ENCODE data around the gene ZNF747.
A peak's percentile ranks its signal among the peaks of the same experiment; 100 is the strongest.
"Not testable (repeated sequence)": the region's sequence is repeated elsewhere in the genome, so short reads cannot be mapped to it uniquely, and the experiment has no call there.

Gene ZNF747

DNA sequence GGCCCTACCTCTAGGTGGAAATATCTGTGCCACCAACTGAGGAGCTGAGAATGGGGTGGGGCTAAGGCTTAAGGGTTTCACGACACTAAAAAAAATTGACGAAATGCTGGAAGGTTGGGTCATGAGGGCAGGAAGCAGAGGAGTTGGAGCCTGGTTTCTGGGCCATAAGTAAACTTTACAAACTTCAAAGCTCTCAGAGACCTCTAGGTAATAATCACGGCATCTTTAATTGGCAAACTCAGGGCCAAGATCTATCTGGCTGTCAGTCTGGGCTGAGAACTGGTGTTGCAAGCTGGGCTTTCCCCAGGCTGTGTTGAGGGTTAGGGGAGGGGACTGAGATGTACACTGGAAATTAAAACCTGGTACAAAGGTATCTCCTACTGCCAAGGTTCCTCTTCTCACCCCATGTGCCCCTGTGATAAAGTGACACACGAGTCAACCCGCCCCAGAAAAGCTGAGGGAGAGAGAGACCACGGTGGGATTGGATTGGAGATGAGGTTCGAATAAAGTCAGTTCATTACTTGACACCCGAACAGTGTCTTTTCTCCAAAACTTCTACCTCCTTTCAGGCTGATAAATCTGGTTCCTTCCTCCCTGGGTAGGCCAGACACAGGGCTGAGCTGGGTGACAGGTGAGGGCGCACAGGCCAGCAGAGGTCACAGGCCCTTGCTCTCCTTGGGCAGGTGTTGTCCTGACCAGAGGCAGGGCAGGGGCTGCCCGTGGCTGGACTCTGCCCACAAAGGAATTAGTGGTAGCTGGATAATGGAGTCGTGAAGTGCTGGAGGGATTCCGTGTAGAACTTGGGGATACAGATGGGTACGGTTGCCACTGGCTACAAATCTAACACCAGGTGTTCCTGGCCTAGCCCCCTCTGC lies 4.3 kb downstream of the ZNF747 start:
- H3K9me3 ChIP-seq (ENCODE audit: control insufficient read depth in 1 of 2, low read length in 2 of 2) = no peaks in the 10 kb centered on the region
- H3K36me3 ChIP-seq (ENCODE audit: control insufficient read depth in 1 of 2, insufficient read depth in 2 of 2, low read length in 2 of 2) = peaks cover 4 to 24% of the 10 kb centered on the region in 2 donors
- no peak overlapping the region for H3K4me3 ChIP-seq (ENCODE audit: low read depth in 1 of 2, low read length in 2 of 2)
- no peak overlapping the region for H3K27ac ChIP-seq (ENCODE audit: low read length)
- no peaks in the 10 kb centered on the region for H3K27me3 ChIP-seq (ENCODE audit: low read depth, low read length)
- peaks cover 6 to 29% of the 10 kb centered on the region in 2 donors for H3K4me1 ChIP-seq (ENCODE audit: control insufficient read depth in 1 of 2, insufficient read depth in 2 of 2, low read length in 2 of 2)

DNA sequence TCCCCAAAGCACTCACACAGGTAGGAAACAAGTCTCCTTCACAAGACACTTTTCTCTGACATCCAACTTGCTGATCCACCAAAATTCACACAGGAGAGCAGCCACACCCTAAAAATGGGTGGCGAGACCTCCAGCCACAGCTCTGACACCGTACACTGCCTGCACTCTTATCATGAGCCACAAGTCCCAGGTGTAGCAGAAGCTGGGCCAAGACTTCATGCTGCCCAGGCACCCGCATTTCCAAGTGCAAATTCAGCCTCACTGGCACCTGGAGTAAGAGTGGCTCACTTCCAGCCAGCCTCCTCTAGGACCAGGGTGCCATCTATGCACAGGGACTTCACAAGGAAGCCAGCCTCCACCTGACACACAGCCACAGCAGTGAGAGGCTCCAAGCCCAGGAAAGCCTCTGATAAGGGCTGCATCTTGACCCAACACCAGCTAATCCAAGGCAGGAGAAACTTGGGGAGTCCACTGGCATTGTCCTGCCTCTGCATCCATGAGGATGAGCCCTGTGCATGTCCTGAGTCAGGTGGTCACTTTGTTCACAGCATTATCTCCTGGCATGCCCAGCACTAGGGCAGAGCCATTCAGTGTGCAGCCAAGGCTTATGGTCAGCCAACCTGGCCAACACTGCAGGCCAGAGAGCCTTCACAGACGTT lies 5.7 kb downstream of the ZNF747 start:
- H3K4me3 ChIP-seq (ENCODE audit: low read depth in 1 of 2, low read length in 2 of 2) = no peak overlapping the region
- H3K27ac ChIP-seq (ENCODE audit: low read length) = no peak overlapping the region
- H3K36me3 ChIP-seq (ENCODE audit: control insufficient read depth in 1 of 2, insufficient read depth in 2 of 2, low read length in 2 of 2) = peaks cover 4 to 33% of the 10 kb centered on the region in 2 donors
- no peaks in the 10 kb centered on the region for H3K27me3 ChIP-seq (ENCODE audit: low read depth, low read length)
- H3K4me1 ChIP-seq (ENCODE audit: control insufficient read depth in 1 of 2, insufficient read depth in 2 of 2, low read length in 2 of 2) = peaks cover 6 to 34% of the 10 kb centered on the region in 2 donors
- H3K9me3 ChIP-seq (ENCODE audit: control insufficient read depth in 1 of 2, low read length in 2 of 2) = no peaks in the 10 kb centered on the region

DNA sequence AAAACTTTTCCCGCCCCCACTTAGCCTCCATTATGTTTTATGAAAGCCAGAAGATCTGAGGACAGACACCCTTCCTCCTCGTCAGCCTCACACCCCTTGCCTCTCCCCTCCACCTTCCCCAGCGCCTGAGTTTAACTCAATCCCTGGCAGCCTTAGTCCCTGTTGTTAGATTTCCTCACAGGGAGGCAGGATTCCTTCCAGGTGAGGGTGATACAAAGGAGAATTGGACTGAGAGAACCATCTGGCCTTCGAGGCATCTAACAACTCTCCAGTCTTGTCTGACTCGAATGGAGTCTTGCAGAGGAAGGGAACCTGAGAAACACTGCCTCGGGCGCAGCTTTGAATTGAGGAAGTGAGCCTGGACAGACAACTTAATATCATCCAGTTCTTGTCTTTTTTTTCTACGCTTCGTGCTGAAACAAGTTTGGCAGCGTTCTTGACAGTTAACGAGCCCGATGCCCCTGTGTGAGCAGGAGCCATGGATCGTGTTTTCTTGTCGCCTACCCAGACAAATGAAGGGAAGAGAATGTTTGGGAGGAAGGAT lies 7.0 kb downstream of the ZNF747 start:
- no peaks in the 10 kb centered on the region for H3K9me3 ChIP-seq (ENCODE audit: control insufficient read depth in 1 of 2, low read length in 2 of 2)
- no peaks in the 10 kb centered on the region for H3K27me3 ChIP-seq (ENCODE audit: low read depth, low read length)
- H3K36me3 ChIP-seq (ENCODE audit: control insufficient read depth in 1 of 2, insufficient read depth in 2 of 2, low read length in 2 of 2) = peaks cover 4 to 31% of the 10 kb centered on the region in 2 donors
- peak overlapping the region; percentile 65 to 82 for H3K4me3 ChIP-seq (ENCODE audit: low read depth in 1 of 2, low read length in 2 of 2)
- peaks cover 6 to 25% of the 10 kb centered on the region in 2 donors for H3K4me1 ChIP-seq (ENCODE audit: control insufficient read depth in 1 of 2, insufficient read depth in 2 of 2, low read length in 2 of 2)
- H3K27ac ChIP-seq (ENCODE audit: low read length) = peak overlapping the region; percentile 94

DNA sequence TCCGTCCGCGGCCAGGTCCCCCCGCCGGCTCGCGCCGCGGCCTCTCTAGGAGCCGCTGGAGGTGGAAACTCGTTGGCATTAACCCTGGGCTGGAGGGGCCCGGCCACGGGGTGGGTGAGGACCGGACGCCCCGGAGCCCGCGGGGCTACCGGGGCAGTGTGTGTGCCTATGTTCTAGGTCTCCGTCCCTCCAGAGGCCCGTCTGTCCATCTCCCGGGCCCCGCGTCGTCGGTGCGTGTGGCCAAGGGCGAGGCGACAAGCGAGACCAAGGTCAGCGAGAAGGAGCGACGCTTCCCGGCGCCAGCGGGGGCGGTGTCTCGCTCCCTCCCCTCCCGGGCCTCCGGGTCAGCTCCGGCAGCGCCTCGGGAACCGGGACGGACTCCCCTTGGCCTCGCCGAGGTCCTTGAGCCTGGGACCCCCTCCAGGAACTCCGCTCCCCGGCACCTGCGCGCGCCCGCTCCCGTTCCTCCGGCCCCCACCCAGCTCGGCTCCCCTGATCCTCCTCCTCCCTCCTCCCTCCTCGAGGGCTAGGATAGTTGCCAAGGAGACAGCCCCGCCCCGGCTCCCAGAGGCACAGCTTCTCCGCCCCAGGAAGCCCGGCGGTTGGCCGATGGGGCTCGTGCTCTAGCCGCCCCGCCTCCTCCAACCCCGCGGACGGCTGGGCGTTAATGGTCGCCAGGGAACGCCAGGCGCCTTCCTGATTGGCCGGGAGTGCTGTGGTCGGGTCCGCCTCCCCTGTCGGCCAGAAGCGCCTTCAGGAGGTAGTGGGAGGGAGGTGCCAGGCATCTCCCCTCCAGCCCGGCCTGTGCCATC lies 7.6 kb downstream of the ZNF747 start:
- no peaks in the 10 kb centered on the region for H3K9me3 ChIP-seq (ENCODE audit: control insufficient read depth in 1 of 2, low read length in 2 of 2)
- H3K4me3 ChIP-seq (ENCODE audit: low read depth in 1 of 2, low read length in 2 of 2) = peak overlapping the region; percentile 65 to 82
- H3K27me3 ChIP-seq (ENCODE audit: low read depth, low read length) = no peaks in the 10 kb centered on the region
- peak overlapping the region; percentile 94 for H3K27ac ChIP-seq (ENCODE audit: low read length)
- peaks cover 4 to 25% of the 10 kb centered on the region in 2 donors for H3K36me3 ChIP-seq (ENCODE audit: control insufficient read depth in 1 of 2, insufficient read depth in 2 of 2, low read length in 2 of 2)
- peaks cover 6 to 25% of the 10 kb centered on the region in 2 donors for H3K4me1 ChIP-seq (ENCODE audit: control insufficient read depth in 1 of 2, insufficient read depth in 2 of 2, low read length in 2 of 2)

DNA sequence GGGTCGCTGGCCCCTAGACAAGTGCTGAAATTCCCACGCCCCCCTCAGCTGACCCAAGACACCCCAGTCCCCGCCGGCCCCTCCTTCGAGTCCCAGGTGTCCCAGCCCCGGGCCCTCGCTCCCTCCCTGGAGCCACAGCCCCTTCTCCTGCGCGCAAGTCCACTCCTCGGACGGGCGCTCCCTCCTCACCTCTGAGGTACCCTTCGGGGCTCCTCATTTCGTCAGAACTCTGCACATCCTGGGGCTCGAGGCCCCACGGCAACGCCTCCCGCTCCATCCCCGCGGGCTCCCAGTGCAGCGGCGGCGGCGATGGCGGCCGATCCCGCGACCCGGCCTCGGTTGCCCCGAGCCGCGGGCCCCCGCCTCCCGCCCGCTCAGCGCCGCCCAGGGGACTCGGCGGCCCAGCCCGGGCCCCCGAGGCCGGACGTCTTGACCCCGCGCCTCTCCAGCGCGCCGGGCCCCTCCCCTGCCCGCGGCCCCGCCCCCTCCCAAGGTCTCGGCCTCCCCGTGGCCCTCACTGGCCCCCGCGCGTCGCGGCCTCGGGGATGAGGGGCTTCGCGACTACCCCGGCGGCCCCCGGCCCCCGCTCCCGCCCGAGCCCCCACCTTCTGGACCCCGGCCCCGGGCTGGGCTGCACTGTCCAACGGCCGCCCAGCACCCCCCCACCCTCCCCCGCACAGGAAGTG lies 8.4 kb downstream of the ZNF747 start, which contains the start of gene ZNF768:
ZNF768 (minus strand) TSS at position 430 of the 686 bp plus-strand sequence; CDS start at position 277, 153 bp downstream.
- Histone ChIP-seq H3K27ac (ENCODE audit: low read length) (peak within 1 kb of the TSS; percentile 94), H3K4me3 (ENCODE audit: low read depth in 1 of 2, low read length in 2 of 2) (peak within 1 kb of the TSS; percentile 65 to 82), H3K36me3 (ENCODE audit: control insufficient read depth in 1 of 2, insufficient read depth in 2 of 2, low read length in 2 of 2) (peaks cover 3 to 18% of the 10 kb centered on the region in 2 donors), H3K27me3 (ENCODE audit: low read depth, low read length) (no peaks in the 10 kb centered on the region), H3K9me3 (ENCODE audit: control insufficient read depth in 1 of 2, low read length in 2 of 2) (no peaks in the 10 kb centered on the region), H3K4me1 (ENCODE audit: control insufficient read depth in 1 of 2, insufficient read depth in 2 of 2, low read length in 2 of 2) (peaks cover 6 to 20% of the 10 kb centered on the region in 2 donors)

DNA sequence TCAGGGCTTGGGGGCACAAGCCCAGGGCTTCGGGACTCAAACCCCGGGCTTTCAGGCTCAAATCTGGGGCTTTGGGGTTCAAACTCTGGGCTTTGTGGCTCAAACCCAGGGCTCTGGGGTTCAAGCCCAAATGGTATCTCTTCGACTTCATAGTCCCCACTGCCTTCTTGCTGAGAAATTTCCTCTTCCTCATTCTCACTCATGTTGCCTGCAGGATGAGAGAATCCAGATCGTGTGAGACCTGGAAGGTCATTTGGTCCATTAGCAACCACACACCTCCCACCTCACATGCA lies 8.9 kb downstream of the ZNF747 start:
- Histone ChIP-seq H3K4me3 (ENCODE audit: low read depth in 1 of 2, low read length in 2 of 2) (peak overlapping the region; percentile 44 to 82), H3K27me3 (ENCODE audit: low read depth, low read length) (no peaks in the 10 kb centered on the region), H3K36me3 (ENCODE audit: control insufficient read depth in 1 of 2, insufficient read depth in 2 of 2, low read length in 2 of 2) (peaks cover 0 to 13% of the 10 kb centered on the region in 2 donors), H3K9me3 (ENCODE audit: control insufficient read depth in 1 of 2, low read length in 2 of 2) (no peaks in the 10 kb centered on the region), H3K27ac (ENCODE audit: low read length) (peak overlapping the region; percentile 45), H3K4me1 (ENCODE audit: control insufficient read depth in 1 of 2, insufficient read depth in 2 of 2, low read length in 2 of 2) (peaks cover 6 to 20% of the 10 kb centered on the region in 2 donors)

DNA sequence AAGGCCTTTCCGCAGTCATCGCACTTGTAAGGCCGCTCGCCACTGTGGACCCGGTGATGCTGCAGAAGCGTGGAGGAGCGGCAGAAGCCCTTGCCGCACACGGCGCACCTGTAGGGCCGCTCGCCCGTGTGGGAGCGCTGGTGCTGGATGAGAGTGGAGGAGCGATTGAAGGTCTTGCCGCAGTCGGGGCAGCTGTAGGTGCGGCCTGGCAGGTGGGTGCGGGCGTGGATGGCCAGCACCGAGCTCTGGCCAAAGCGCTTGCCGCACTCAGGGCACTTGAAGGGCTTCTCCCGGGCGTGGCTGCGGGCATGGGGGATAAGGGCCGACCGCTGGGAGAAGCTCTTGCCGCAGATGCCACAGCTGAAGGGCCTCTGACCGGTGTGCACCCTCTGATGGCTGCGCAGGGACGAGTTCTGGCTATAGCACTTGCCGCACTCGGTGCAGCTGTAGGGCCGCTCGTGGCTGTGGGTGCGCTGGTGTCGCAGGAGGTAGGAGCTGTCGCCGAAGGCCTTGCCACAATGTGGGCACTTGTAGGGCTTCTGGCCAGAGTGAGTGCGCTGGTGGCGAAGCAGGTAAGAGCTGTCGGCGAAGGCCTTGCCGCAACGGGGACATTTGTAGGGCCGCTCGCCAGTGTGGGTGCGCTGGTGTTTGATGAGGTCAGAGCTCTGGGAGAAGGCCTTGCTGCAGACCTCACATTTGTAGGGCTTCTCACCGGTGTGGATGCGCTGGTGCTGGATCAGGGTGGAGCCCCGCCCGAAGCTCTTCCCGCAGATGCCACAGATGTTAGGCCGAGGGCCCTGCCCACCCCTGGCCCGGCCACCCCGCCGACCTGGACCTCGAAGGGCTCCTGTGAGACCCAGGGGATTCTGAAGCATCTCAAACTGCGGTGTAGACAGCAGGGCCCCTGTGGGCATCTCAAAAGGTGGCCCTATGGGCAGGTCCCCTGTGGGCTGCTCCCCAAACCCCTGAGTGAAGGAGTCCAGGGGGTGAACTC lies 9.8 kb downstream of the ZNF747 start:
- Histone ChIP-seq H3K9me3 (ENCODE audit: control insufficient read depth in 1 of 2, low read length in 2 of 2) (no peaks in the 10 kb centered on the region), H3K36me3 (ENCODE audit: control insufficient read depth in 1 of 2, insufficient read depth in 2 of 2, low read length in 2 of 2) (peaks cover 0 to 9% of the 10 kb centered on the region in 2 donors), H3K4me1 (ENCODE audit: control insufficient read depth in 1 of 2, insufficient read depth in 2 of 2, low read length in 2 of 2) (peaks cover 6 to 20% of the 10 kb centered on the region in 2 donors), H3K4me3 (ENCODE audit: low read depth in 1 of 2, low read length in 2 of 2) (no peak overlapping the region), H3K27ac (ENCODE audit: low read length) (no peak overlapping the region), H3K27me3 (ENCODE audit: low read depth, low read length) (no peaks in the 10 kb centered on the region)

DNA sequence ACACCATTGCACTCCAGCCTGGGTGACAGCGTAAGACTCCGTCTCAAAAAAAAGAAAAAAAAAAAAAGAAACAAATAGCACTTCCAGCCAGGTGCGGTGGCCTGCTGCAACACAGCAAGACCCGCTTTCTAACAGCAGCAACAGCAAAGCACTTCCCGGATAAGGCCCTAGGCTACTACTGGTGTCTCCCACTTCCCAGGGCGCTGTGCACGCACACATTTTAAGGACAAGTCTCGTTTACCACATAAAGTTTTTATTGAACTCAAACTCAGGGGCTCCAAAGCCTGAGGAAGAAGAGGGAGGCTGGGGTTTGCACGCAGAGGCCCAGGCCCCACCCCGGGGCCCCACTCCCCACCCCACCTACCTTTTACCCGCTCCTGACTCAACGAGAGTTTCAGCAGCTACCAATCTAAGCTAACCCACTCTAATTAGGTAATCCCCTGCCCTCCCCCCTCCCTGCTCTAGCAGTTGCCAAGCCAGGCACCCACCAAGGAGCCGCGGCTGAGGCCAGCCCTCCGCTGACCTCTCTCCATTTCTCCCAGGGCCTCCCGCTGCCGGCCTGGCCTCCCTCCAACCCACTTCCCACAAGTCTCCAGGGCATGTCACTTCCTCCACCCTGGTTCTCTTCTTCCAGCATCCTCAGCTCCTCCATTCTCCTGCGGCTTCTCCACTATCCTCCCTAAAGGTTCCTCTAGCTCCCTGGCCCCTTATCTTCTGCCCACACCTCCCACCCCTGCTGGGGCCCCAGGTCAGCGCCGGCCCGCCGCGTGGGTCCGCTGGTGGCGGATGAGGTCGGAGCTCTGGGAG lies 10.7 kb downstream of the ZNF747 start:
- no peak overlapping the region for H3K4me3 ChIP-seq (ENCODE audit: low read depth in 1 of 2, low read length in 2 of 2)
- no peaks in the 10 kb centered on the region for H3K9me3 ChIP-seq (ENCODE audit: control insufficient read depth in 1 of 2, low read length in 2 of 2)
- H3K4me1 ChIP-seq (ENCODE audit: control insufficient read depth in 1 of 2, insufficient read depth in 2 of 2, low read length in 2 of 2) = peaks cover 6 to 20% of the 10 kb centered on the region in 2 donors
- no peak overlapping the region for H3K27ac ChIP-seq (ENCODE audit: low read length)
- H3K27me3 ChIP-seq (ENCODE audit: low read depth, low read length) = no peaks in the 10 kb centered on the region
- H3K36me3 ChIP-seq (ENCODE audit: control insufficient read depth in 1 of 2, insufficient read depth in 2 of 2, low read length in 2 of 2) = peaks cover 0 to 9% of the 10 kb centered on the region in 2 donors

DNA sequence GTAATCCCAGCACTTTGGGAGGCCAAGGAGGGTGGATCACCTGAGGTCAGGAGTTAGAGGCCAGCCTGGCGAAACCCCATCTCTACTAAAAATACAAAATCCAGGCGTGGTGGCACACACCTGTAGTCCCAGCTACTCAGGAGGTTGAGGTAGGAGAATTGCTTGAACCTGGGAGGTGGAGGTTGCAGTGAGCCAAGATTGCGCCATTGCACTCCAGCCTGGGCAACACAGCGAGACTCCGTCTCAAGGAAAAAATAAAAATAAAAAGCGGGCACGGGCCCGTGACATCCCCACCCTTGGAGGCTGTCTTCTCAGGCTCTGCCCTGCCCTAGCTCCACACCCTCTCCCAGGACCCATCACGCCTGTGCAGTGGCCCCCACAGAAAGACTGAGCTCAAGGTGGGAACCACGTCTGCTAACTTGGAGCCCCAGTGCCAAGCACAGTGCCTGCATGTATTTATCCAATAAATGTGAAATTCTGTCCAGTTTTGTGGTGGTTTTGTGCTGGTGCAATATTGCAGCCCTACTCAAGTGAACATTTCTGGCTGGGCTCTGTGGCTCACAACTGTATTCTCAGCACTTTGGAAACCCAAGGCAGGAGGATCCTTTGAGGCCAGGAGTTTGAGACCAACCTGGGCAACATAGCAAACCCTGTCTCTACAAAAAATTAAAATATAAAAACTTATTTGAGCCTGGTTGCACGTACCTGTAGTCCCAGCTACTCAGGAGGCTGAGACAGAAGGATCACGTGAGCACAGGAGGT lies 11.8 kb downstream of the ZNF747 start:
- H3K27ac ChIP-seq (ENCODE audit: low read length); H3K9me3 ChIP-seq (ENCODE audit: control insufficient read depth in 1 of 2, low read length in 2 of 2); H3K4me3 ChIP-seq (ENCODE audit: low read depth in 1 of 2, low read length in 2 of 2); H3K36me3 ChIP-seq (ENCODE audit: control insufficient read depth in 1 of 2, insufficient read depth in 2 of 2, low read length in 2 of 2); H3K27me3 ChIP-seq (ENCODE audit: low read depth, low read length): not testable (repeated sequence)
- H3K4me1 ChIP-seq (ENCODE audit: control insufficient read depth in 1 of 2, insufficient read depth in 2 of 2, low read length in 2 of 2) = peaks cover 4 to 19% of the 10 kb centered on the region in 2 donors
